GM12878 (cell line): ENCODE measurements around the gene STRADB. TPM values are rescaled to one million over a fixed set of nuclear protein-coding genes. Genes with fewer than 3 reads are reported as not detected.
"Not testable (repeated sequence)": the region's sequence is repeated elsewhere in the genome, so short reads cannot be mapped to it uniquely, and the experiment has no call there.

ENCODE experiments used
- ATAC-seq: fragments of 200-7000 bp; cut with Tn5 transposase; 3 replicates; pipeline ENCODE4 v1.9.1; 2020; ENCODE audit warnings: mild to moderate bottlenecking, moderate library complexity
- BruUV-seq: library from RNA; stranded (reverse); fragments of 400-500 nt; replicated peaks from 2 replicates; lab custom pipeline; 2021; lab: Mats Ljungman, UMichigan
- CTCF ChIA-PET: fragments of 300-600 bp; sonication (Branson Sonifier 250); formaldehyde crosslinking; extraction: SDS; loops from one replicate; lab custom pipeline; 2021; ENCODE audit warnings: inconsistent platforms; lab: Yijun Ruan, JAX
- POLR2A ChIA-PET: fragments of 350-600 bp; formaldehyde crosslinking; extraction: SDS; loops from one replicate; lab custom pipeline; 2021; ENCODE audit warnings: inconsistent platforms; lab: Charles Lee
- RAD21 ChIA-PET: fragments of 300-600 bp; sonication (Branson Sonifier 250); formaldehyde crosslinking; loops from one replicate; lab custom pipeline; 2023; ENCODE audit warnings: antibody characterized with exemption; ENCODE audit not compliant: unreplicated experiment; lab: Charles Lee
- SMC1A ChIA-PET: fragments of 300-600 bp; sonication (Branson Sonifier 250); formaldehyde crosslinking; loops from one replicate; lab custom pipeline; 2023; ENCODE audit not compliant: unreplicated experiment, uncharacterized antibody; lab: Charles Lee
- DNase-seq: peaks from one replicate; pipeline ENCODE4 v3.0.0-alpha.2; 2011; ENCODE audit warnings: low read depth, low spot score
- FAIRE-seq: peaks from 3 replicates; lab custom pipeline; 2011; peaks lifted over from hg19 to GRCh38; lab: Jason Lieb, UNC
- H2AFZ ChIP-seq: 2 replicates; pipeline ENCODE4 v1.6.0; 2011; ENCODE audit warnings: low read depth, low read length, control low read depth; ENCODE audit not compliant: control insufficient read depth
- H3K27ac ChIP-seq: 2 replicates; pipeline ENCODE4 v1.5.1; 2011; ENCODE audit warnings: control low read depth; ENCODE audit not compliant: control insufficient read depth, insufficient read depth
- H3K27me3 ChIP-seq, 2 experiments: replicated peaks in 1 of 2; 2 replicates each; pipeline versions ENCODE4 v1.6.0 to v1.6.1; 2011; ENCODE audit warnings: low read length in 1 of 2; ENCODE audit not compliant: control insufficient read depth in 2 of 2, insufficient read depth in 2 of 2
- H3K36me3 ChIP-seq, 2 experiments: 2 replicates each; pipeline ENCODE4 v1.5.1; 2011; ENCODE audit warnings: low read length in 1 of 2; ENCODE audit not compliant: control insufficient read depth in 2 of 2, insufficient read depth in 2 of 2
- H3K4me1 ChIP-seq: 2 replicates; pipeline ENCODE4 v1.6.1; 2011; ENCODE audit warnings: mild to moderate bottlenecking, low read length, moderate library complexity, mixed read lengths; ENCODE audit not compliant: control insufficient read depth, insufficient read depth
- H3K4me2 ChIP-seq: 2 replicates; pipeline ENCODE4 v1.6.0; 2011; ENCODE audit warnings: control low read depth; ENCODE audit not compliant: control insufficient read depth, insufficient read depth
- H3K4me3 ChIP-seq: fragments of 200-600 bp; sonication (generic); 2 replicates; pipeline ENCODE4 v1.5.1; 2016
- H3K79me2 ChIP-seq: 2 replicates; pipeline ENCODE4 v1.6.0; 2011; ENCODE audit warnings: low read length; ENCODE audit not compliant: control insufficient read depth, insufficient read depth
- H3K9ac ChIP-seq: 2 replicates; pipeline ENCODE4 v1.8.0; 2011; ENCODE audit warnings: low read length, control low read depth, mixed read lengths; ENCODE audit not compliant: control insufficient read depth, insufficient read depth
- H3K9me3 ChIP-seq: replicated peaks from 3 replicates; pipeline ENCODE4 v1.5.1; 2011; ENCODE audit warnings: mild to moderate bottlenecking, low read length; ENCODE audit not compliant: control insufficient read depth, insufficient read depth
- H4K20me1 ChIP-seq: 2 replicates; pipeline ENCODE4 v1.6.0; 2011; ENCODE audit not compliant: control insufficient read depth, insufficient read depth
- ATF7 ChIP-seq: fragments of 450-650 bp; IDR thresholded peaks from 2 replicates; pipeline ENCODE4 v1.6.1; 2016; ENCODE audit warnings: low read depth, mild to moderate bottlenecking
- BCL11A ChIP-seq: IDR thresholded peaks from 2 replicates; pipeline ENCODE4 v1.6.1; 2011; ENCODE audit warnings: low read depth, low read length
- BHLHE40 ChIP-seq, 2 experiments: fragments of 450-650 bp in 1 of 2; IDR thresholded peaks; 2 replicates each; pipeline ENCODE4 v1.6.1; 2011 to 2017; ENCODE audit warnings: low read depth in 2 of 2, borderline replicate concordance in 1 of 2, improper control_type of control experiment in 1 of 2, low read length in 1 of 2, mild to moderate bottlenecking in 1 of 2
- HCFC1 ChIP-seq: fragments of 150-350 bp; IDR thresholded peaks from 2 replicates; pipeline ENCODE4 v1.6.1; 2014; ENCODE audit warnings: low read length
- LARP7 ChIP-seq: fragments of 450-650 bp; IDR thresholded peaks from 2 replicates; pipeline ENCODE4 v1.6.1; 2017; ENCODE audit warnings: mild to moderate bottlenecking
- NRF1 ChIP-seq: conservative IDR thresholded peaks from 2 replicates; pipeline ENCODE4 v1.6.1; 2011; ENCODE audit warnings: mild to moderate bottlenecking, low read depth, low read length, improper control_type of control experiment
- RB1 ChIP-seq: fragments of 450-650 bp; formaldehyde crosslinking; IDR thresholded peaks from 2 replicates; pipeline ENCODE4 v1.6.1; 2017; ENCODE audit warnings: mild to moderate bottlenecking, borderline replicate concordance
- RBBP5 ChIP-seq: fragments of 200-600 bp; sonication (generic); conservative IDR thresholded peaks from 2 replicates; pipeline ENCODE4 v1.6.1; 2016
- RUNX3 ChIP-seq: IDR thresholded peaks from 2 replicates; pipeline ENCODE4 v1.6.1; 2012; ENCODE audit warnings: low read length, inconsistent platforms
- SMAD1 ChIP-seq: fragments of 450-650 bp; IDR thresholded peaks from 2 replicates; pipeline ENCODE4 v1.6.1; 2018; ENCODE audit warnings: mild to moderate bottlenecking, low read depth; ENCODE audit not compliant: partially characterized antibody
- TCF12 ChIP-seq: IDR thresholded peaks from 2 replicates; pipeline ENCODE4 v1.6.1; 2011; ENCODE audit warnings: low read depth, mild to moderate bottlenecking, low read length
- YY1 ChIP-seq: IDR thresholded peaks from 2 replicates; pipeline ENCODE4 v1.6.1; 2011; ENCODE audit warnings: low read depth, mild to moderate bottlenecking, low read length
- WGBS: methylation state at CpG from one replicate; pipeline ENCODE4 v1.1.6; 2016; ENCODE audit warnings: low lambda C conversion rate; ENCODE audit not compliant: insufficient replicate concordance, insufficient coverage; ENCODE audit errors: missing lambda C conversion rate; 5-methylcytosine and 5-hydroxymethylcytosine counted together
- in situ Hi-C: fragments of 300-500 bp; cut with MboI; formaldehyde crosslinking; loops from 9 replicates; pipeline ENCODE4 v1.14.3; 2018; ENCODE audit warnings: mixed read lengths
- intact Hi-C: fragments of 100-400 bp; cut with micrococcal nuclease; formaldehyde crosslinking; loops from one replicate; pipeline ENCODE4 v1.14.2; 2022; ENCODE audit not compliant: unreplicated experiment
- polyA plus RNA-seq, 11 experiments: library from polyadenylated mRNA; depleted of rRNA in 4 of 11; unstranded in 6 of 11; stranded (reverse) in 5 of 11; fragments of >200 nt; fragmentation: Nextera tagmentation in 4 of 11; fragmentation: Illumina TruSeq in 1 of 11; extraction: Ambion mirVana in 4 of 11; extraction: Trizol in 1 of 11; gene quantifications; 1 replicate in 1 of 11; 2 replicates in 10 of 11; pipeline versions ENCODE4 v1.2.1 to v1.2.3, GENCODE V29; 2011 to 2016; ENCODE audit warnings: inconsistent platforms in 2 of 11, missing spikeins in 2 of 11, low read depth in 1 of 11
- total RNA-seq, 4 experiments: library from RNA; depleted of rRNA in 3 of 4; stranded (reverse); fragments of >200 nt in 3 of 4; fragmentation: Illumina TruSeq in 1 of 4; extraction: Trizol in 1 of 4; gene quantifications; 2 replicates each; pipeline versions ENCODE4 v1.2.1 to v1.2.3, GENCODE V29; 2013 to 2021
- TF ChIP-seq, protein P1 (sequence below): fragments of 450-650 bp; IDR thresholded peaks from 2 replicates; pipeline ENCODE4 v1.6.1; 2017; ENCODE audit warnings: mild to moderate bottlenecking, moderate library complexity

The STRADB gene
- total and polyA plus RNA-seq, 10 of the 15 experiments (the other 5 are each of a cell fraction or from before 2014, with no cell fraction given): 7.6 to 58.3 (median 32.2) TPM

GRCh38 chr2:201436141-201436540 is 15.4 kb upstream of the STRADB start:
- Histone ChIP-seq H4K20me1 (no peaks in the 10 kb centered on the region), H3K9ac (no peak overlapping the region), H3K4me1 (no peaks in the 10 kb centered on the region; the same call in 1 of the 2 replicates), H2AFZ (no peak overlapping the region), H3K4me3 (no peak overlapping the region), H3K9me3 (no peaks in the 10 kb centered on the region), H3K4me2 (no peak overlapping the region), H3K79me2 (no peaks in the 10 kb centered on the region; the same call in 1 of the 2 replicates), H3K27ac (no peak overlapping the region), H3K36me3 (no peaks in the 10 kb centered on the region), H3K27me3 (no peaks in the 10 kb centered on the region)
- ChIA-PET CTCF (interaction anchor here (1.7 kb wide), 1 partner anchor 9 kb away, joined by 4 read pairs; no protein-coding TSS in a partner anchor), SMC1A (interaction anchor here (0.7 kb wide), 1 partner anchor 36 kb away, joined by 3 read pairs; no protein-coding TSS in a partner anchor), RAD21 (no interaction called here), POLR2A (no interaction called here)
- no peak for ATAC-seq
- FAIRE-seq: no peak
- WGBS: 100% methylated on average over 2 of the region's 2 CpGs
- in situ Hi-C loops: no loop called here
- no peak for DNase-seq
- no TSS peak for BruUV-seq
- intact Hi-C loops: no loop called here
- TF ChIP-seq TCF12 (no peak), BHLHE40 (IDR thresholded peaks at IDR 0.05; ENCODE audit: borderline replicate concordance in 1 of 2, low read depth in 2 of 2, low read length in 1 of 2) (no peak), SMAD1 (no peak), YY1 (no peak), HCFC1 (no peak), RUNX3 (no peak), LARP7 (no peak), RB1 (no peak), BCL11A (no peak), RBBP5 (no peak), ATF7 (no peak), NRF1 (no peak)
- TF ChIP-seq, protein P1, sequence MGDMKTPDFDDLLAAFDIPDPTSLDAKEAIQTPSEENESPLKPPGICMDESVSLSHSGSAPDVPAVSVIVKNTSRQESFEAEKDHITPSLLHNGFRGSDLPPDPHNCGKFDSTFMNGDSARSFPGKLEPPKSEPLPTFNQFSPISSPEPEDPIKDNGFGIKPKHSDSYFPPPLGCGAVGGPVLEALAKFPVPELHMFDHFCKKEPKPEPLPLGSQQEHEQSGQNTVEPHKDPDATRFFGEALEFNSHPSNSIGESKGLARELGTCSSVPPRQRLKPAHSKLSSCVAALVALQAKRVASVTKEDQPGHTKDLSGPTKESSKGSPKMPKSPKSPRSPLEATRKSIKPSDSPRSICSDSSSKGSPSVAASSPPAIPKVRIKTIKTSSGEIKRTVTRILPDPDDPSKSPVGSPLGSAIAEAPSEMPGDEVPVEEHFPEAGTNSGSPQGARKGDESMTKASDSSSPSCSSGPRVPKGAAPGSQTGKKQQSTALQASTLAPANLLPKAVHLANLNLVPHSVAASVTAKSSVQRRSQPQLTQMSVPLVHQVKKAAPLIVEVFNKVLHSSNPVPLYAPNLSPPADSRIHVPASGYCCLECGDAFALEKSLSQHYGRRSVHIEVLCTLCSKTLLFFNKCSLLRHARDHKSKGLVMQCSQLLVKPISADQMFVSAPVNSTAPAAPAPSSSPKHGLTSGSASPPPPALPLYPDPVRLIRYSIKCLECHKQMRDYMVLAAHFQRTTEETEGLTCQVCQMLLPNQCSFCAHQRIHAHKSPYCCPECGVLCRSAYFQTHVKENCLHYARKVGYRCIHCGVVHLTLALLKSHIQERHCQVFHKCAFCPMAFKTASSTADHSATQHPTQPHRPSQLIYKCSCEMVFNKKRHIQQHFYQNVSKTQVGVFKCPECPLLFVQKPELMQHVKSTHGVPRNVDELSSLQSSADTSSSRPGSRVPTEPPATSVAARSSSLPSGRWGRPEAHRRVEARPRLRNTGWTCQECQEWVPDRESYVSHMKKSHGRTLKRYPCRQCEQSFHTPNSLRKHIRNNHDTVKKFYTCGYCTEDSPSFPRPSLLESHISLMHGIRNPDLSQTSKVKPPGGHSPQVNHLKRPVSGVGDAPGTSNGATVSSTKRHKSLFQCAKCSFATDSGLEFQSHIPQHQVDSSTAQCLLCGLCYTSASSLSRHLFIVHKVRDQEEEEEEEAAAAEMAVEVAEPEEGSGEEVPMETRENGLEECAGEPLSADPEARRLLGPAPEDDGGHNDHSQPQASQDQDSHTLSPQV: no peak

DNA sequence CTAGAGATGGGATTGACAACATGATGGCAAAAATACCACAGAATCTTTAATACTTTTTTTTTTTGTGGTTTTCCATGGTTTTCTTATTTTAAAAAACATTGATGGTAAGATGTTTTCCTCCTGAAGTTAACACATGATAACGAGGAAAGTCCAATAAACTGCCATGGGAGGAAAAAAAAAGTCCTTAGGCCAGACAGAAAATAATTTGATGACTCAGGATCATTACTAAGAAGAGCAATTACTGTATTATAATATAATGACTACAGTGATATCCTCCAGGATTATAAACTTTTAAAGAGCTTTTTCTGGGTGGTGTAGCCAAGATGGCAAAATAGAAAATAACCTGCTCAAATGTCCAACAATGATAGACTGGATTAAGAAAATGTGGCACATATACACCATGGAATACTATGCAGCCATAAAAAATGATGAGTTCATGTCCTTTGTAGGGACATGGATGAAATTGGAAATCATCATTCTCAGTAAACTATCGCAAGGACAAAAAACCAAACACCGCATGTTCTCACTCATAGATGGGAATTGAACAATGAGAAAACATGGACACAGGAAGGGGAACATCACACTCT is 12.1 kb upstream of the STRADB start:
- H3K27me3 ChIP-seq, BruUV-seq, H3K9me3 ChIP-seq, intact Hi-C loops, H3K27ac ChIP-seq, DNase-seq, H2AFZ ChIP-seq, in situ Hi-C loops, H3K79me2 ChIP-seq, H3K4me3 ChIP-seq, H3K36me3 ChIP-seq, H3K4me2 ChIP-seq, H3K4me1 ChIP-seq, RAD21 ChIA-PET, ATAC-seq, H4K20me1 ChIP-seq, SMC1A ChIA-PET, H3K9ac ChIP-seq, FAIRE-seq: not testable (repeated sequence)
- 79% methylated on average over 1 of the region's 3 CpGs for WGBS
- ChIA-PET POLR2A (interaction anchor here (1.7 kb wide), 1 partner anchor 12 kb away, joined by 6 read pairs; the partner anchor contains the start of genes STRADB and TRAK2), CTCF (interaction anchor here (0.6 to 1.9 kb wide), 2 partner anchors 9 to 86 kb away, joined by 4 to 5 read pairs; no protein-coding TSS in a partner anchor)
